Measurements from ENCODE around the gene SEL1L3. TPM values are rescaled to one million over a fixed set of nuclear protein-coding genes. Genes with fewer than 3 reads are reported as not detected.
A peak's percentile ranks its signal among the peaks of the same experiment; 100 is the strongest.

SEL1L3 gene
- total RNA-seq, 2 experiments from 2014 or later, result 180 to 313 TPM

DNA sequence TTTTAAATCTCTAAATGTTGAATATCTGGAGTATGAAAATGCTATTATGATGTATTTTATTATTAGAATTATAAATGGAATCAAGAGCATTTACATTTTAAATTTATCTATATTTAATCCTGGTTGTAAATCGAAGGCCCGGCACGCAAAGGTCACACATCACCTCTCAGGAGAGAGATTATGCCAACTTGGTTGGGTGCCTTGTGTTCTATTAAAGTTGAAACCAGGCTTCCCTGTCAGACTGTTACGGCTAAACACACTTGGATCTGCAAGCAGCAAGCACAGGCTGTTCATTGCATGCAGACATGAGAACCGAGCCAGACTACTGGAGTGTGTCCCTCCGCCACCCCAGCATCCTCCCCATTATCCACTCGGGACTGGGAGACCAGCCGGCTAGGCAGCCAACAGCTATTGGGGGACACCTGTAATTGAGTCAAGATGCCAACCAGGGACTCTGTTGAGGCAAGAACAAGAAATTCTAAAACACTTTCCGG lies 16.4 kb upstream of the SEL1L3 start:
- TF ChIP-seq, protein P1, sequence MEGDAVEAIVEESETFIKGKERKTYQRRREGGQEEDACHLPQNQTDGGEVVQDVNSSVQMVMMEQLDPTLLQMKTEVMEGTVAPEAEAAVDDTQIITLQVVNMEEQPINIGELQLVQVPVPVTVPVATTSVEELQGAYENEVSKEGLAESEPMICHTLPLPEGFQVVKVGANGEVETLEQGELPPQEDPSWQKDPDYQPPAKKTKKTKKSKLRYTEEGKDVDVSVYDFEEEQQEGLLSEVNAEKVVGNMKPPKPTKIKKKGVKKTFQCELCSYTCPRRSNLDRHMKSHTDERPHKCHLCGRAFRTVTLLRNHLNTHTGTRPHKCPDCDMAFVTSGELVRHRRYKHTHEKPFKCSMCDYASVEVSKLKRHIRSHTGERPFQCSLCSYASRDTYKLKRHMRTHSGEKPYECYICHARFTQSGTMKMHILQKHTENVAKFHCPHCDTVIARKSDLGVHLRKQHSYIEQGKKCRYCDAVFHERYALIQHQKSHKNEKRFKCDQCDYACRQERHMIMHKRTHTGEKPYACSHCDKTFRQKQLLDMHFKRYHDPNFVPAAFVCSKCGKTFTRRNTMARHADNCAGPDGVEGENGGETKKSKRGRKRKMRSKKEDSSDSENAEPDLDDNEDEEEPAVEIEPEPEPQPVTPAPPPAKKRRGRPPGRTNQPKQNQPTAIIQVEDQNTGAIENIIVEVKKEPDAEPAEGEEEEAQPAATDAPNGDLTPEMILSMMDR (conservative IDR thresholded peaks at IDR 0.05; ENCODE audit: low read length), result no peak
- no peak for TF ChIP-seq EZH2phosphoT487 (IDR thresholded peaks at IDR 0.05; ENCODE audit: borderline replicate concordance, low read depth, low read length)
- Histone ChIP-seq H3K4me3 (ENCODE audit: low read depth, low read length, poor library complexity, severe bottlenecking) (peak overlapping the region; percentile 16), H3K9me3 (ENCODE audit: low read length) (no peaks in the 10 kb centered on the region), H3K9me2 (ENCODE audit: insufficient read depth, low read length) (no peaks in the 10 kb centered on the region), H3K36me3 (ENCODE audit: insufficient read depth, low read length) (no peaks in the 10 kb centered on the region; the same call in 1 of the 2 replicates), H2AFZ (ENCODE audit: low read length) (peak overlapping the region; percentile 52; the same call in 1 of the 2 replicates), H4K20me1 (ENCODE audit: insufficient read depth, low read length) (no peaks in the 10 kb centered on the region), H3K4me1 (ENCODE audit: insufficient read depth, low read length, poor library complexity, severe bottlenecking) (peaks cover 93% of the 10 kb centered on the region), H3K27ac (ENCODE audit: low read depth, low read length, poor library complexity, severe bottlenecking) (peak overlapping the region; percentile 99), H3K4me2 (ENCODE audit: low read length) (peak overlapping the region; percentile 65), H3K79me2 (ENCODE audit: insufficient read depth, low read depth, low read length) (peaks cover 7% of the 10 kb centered on the region; the same call in 1 of the 2 replicates)
- POLR2A ChIA-PET, result interaction anchor here (2.4 to 6.4 kb wide), 6 partner anchors 10 to 951 kb away, joined by 13 to 134 read pairs (median 33); partner anchors contain the start of gene SMIM20
- DNase-seq (ENCODE audit: low spot score), result peak; percentile 52
- CTCF ChIA-PET (ENCODE audit: unreplicated experiment), result interaction anchor here (0.6 to 3.2 kb wide), 3 partner anchors 11 to 441 kb away, joined by 4 to 10 read pairs (median 5); no protein-coding TSS in a partner anchor
- intact Hi-C loops (cut with micrococcal nuclease; ENCODE audit: unreplicated experiment), result no loop called here
- BruUV-seq (replicated peaks), result no TSS peak

DNA sequence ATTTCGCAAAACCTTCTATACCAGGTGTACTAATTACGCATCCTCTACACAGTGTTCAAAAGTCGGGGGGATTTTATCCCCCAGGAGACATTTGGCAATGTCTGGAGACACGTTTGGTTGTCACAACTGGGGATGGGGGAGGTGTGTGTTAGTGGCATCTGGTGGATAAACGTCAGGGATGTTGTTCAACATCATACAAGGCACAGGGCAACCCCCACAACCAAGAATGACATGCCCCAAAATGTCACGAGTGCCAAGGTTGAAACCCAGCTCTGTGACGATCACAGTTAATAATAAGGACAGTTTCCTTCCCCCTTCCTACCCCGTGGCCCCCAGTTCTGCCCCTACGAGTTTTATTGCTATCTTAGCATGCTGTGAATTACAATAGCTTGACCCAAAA lies 15.9 kb upstream of the SEL1L3 start:
- peak overlapping the region; percentile 16 for H3K4me3 ChIP-seq (ENCODE audit: low read depth, low read length, poor library complexity, severe bottlenecking)
- H2AFZ ChIP-seq (ENCODE audit: low read length), result peak overlapping the region; percentile 52; the same call in 1 of the 2 replicates
- DNase-seq (ENCODE audit: low spot score), result peak; percentile 73
- no peak for TF ChIP-seq EZH2phosphoT487 (IDR thresholded peaks at IDR 0.05; ENCODE audit: borderline replicate concordance, low read depth, low read length)
- TF ChIP-seq, protein P1 (conservative IDR thresholded peaks at IDR 0.05; ENCODE audit: low read length), result no peak
- no peaks in the 10 kb centered on the region for H3K9me3 ChIP-seq (ENCODE audit: low read length)
- H3K4me1 ChIP-seq (ENCODE audit: insufficient read depth, low read length, poor library complexity, severe bottlenecking), result peaks cover 93% of the 10 kb centered on the region
- peak overlapping the region; percentile 99 for H3K27ac ChIP-seq (ENCODE audit: low read depth, low read length, poor library complexity, severe bottlenecking)
- ChIA-PET POLR2A (interaction anchor here (0.9 to 6.4 kb wide), 11 partner anchors 10 to 951 kb away, joined by 3 to 134 read pairs (median 13); partner anchors contain the start of gene SMIM20), CTCF (ENCODE audit: unreplicated experiment) (interaction anchor here (0.6 to 3.2 kb wide), 4 partner anchors 11 to 441 kb away, joined by 3 to 10 read pairs (median 4); no protein-coding TSS in a partner anchor)
- H3K36me3 ChIP-seq (ENCODE audit: insufficient read depth, low read length), result no peaks in the 10 kb centered on the region; the same call in 1 of the 2 replicates
- no peaks in the 10 kb centered on the region for H3K9me2 ChIP-seq (ENCODE audit: insufficient read depth, low read length)
- peak overlapping the region; percentile 65 for H3K4me2 ChIP-seq (ENCODE audit: low read length)
- BruUV-seq (replicated peaks), result no TSS peak
- intact Hi-C loops (cut with micrococcal nuclease; ENCODE audit: unreplicated experiment), result no loop called here
- no peaks in the 10 kb centered on the region for H4K20me1 ChIP-seq (ENCODE audit: insufficient read depth, low read length)
- peaks cover 7% of the 10 kb centered on the region; the same call in 1 of the 2 replicates for H3K79me2 ChIP-seq (ENCODE audit: insufficient read depth, low read depth, low read length)

Data from OCI-LY7 (cell line).